Breast epithelium (tissue), 3 donors: ENCODE data around the gene KDM4C.

Experiments
- POLR2A ChIP-seq: fragments of 450-650 bp; IDR thresholded peaks from one replicate; pipeline ENCODE4 v1.6.1; 2016; ENCODE audit warnings: antibody characterized with exemption, mild to moderate bottlenecking, moderate library complexity
- POLR2AphosphoS5 ChIP-seq, 3 donors: sonication (generic); formaldehyde crosslinking; IDR thresholded peaks; one replicate each; pipeline ENCODE4 v1.6.1; 2017; ENCODE audit warnings: antibody characterized with exemption in 3 of 3
- TF ChIP-seq, protein P1 (sequence below), 3 donors: fragments of 450-650 bp; IDR thresholded peaks; one replicate each; pipeline ENCODE4 v1.5.1; 2016 to 2017; ENCODE audit warnings: antibody characterized with exemption in 3 of 3, mild to moderate bottlenecking in 3 of 3, moderate library complexity in 3 of 3

DNA sequence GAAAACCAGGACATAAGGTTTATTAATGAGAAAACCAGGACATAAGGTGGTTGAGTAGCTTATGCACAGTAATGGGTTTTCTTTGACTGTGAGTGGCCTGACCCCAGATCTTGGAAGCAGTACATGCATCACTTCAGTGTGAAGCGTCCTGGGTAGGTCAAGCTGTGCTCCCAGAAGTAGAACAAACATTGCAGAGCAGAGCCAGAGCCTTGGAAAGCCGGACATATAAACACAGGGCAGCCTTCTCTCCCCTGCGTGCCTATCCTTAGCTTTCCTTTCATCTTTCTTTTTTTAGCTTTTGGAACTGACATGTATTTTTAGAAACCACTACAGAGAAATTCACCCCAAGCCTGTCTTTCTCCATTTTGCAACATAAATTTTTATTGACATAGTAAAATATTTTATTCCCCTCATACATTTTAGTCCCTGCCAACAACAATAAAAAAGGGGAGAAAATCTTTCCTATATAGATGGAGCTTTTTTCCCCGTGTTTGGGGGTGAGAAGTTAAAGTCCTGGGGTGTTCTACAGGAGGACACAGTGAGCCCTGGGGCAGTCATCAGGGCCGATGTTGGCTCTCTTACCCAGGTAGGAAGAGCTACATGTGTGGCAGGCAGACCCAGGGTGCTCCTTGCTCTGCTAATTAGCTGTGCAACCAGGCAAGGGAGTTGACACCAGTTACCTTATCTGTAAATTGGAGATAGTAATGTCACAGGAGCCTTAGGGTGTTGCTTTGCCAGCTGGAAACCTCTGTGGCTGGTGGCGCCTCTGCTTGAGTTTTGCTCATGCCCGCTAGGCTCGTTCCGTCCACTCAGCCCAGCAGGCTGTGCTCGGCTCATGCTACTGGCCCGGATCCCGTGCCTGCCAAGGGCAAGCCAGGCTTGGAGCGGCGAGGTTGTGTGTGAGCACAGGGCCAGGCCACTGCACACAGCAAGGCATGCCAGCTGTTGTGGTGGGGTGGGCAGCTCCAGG is 389.6 kb downstream of the KDM4C start:
- no peak for TF ChIP-seq POLR2A
- TF ChIP-seq, protein P1, sequence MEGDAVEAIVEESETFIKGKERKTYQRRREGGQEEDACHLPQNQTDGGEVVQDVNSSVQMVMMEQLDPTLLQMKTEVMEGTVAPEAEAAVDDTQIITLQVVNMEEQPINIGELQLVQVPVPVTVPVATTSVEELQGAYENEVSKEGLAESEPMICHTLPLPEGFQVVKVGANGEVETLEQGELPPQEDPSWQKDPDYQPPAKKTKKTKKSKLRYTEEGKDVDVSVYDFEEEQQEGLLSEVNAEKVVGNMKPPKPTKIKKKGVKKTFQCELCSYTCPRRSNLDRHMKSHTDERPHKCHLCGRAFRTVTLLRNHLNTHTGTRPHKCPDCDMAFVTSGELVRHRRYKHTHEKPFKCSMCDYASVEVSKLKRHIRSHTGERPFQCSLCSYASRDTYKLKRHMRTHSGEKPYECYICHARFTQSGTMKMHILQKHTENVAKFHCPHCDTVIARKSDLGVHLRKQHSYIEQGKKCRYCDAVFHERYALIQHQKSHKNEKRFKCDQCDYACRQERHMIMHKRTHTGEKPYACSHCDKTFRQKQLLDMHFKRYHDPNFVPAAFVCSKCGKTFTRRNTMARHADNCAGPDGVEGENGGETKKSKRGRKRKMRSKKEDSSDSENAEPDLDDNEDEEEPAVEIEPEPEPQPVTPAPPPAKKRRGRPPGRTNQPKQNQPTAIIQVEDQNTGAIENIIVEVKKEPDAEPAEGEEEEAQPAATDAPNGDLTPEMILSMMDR (IDR thresholded peaks at IDR 0.05) = no peak
- no peak for TF ChIP-seq POLR2AphosphoS5 (IDR thresholded peaks at IDR 0.05)
